H54 (cell line): ENCODE results near the gene GDA.
A peak's percentile ranks its signal among the peaks of the same experiment; 100 is the strongest.
"Not testable (repeated sequence)": the region's sequence is repeated elsewhere in the genome, so short reads cannot be mapped to it uniquely, and the experiment has no call there.

Experiments
- DNase-seq: peaks from one replicate; pipeline ENCODE4 v3.0.0; 2011; ENCODE audit warnings: low spot score, mixed read lengths; ENCODE audit not compliant: insufficient read length
- FAIRE-seq: peaks from 3 replicates; lab custom pipeline; 2011; peaks lifted over from hg19 to GRCh38; lab: Jason Lieb, UNC
- POLR2A ChIP-seq: IDR thresholded peaks from 2 replicates; pipeline ENCODE4 v1.6.1; 2011; ENCODE audit warnings: low read depth, mild to moderate bottlenecking, low read length

Gene GDA

GRCh38 chr9:72257814-72258213 lies 108.6 kb downstream of the GDA start:
- DNase-seq: no peak
- no peak for TF ChIP-seq POLR2A
- no peak for FAIRE-seq

GRCh38 chr9:72262063-72262462 lies 112.8 kb downstream of the GDA start:
- no peak for TF ChIP-seq POLR2A
- FAIRE-seq: no peak
- no peak for DNase-seq

DNA sequence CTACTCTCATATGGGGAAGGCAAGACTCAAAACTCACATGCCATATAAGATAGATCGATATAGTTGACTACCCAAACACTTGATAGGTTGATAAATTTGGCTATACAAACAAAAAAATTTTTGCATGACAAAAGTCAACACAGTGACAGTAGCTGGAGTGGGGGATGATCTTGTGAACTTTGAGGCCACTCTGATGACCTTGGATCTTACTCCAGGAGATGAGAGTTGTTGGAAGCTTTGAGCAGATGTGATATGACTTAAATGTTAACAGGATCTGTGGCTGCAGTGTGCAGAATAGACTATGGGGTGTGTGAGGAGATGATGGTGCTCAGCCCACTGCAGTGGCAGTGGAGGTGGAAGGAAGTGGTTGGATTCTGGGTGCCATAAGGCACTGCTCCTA lies 114.3 kb downstream of the GDA start:
- DNase-seq: no peak
- TF ChIP-seq POLR2A: no peak
- no peak for FAIRE-seq

DNA sequence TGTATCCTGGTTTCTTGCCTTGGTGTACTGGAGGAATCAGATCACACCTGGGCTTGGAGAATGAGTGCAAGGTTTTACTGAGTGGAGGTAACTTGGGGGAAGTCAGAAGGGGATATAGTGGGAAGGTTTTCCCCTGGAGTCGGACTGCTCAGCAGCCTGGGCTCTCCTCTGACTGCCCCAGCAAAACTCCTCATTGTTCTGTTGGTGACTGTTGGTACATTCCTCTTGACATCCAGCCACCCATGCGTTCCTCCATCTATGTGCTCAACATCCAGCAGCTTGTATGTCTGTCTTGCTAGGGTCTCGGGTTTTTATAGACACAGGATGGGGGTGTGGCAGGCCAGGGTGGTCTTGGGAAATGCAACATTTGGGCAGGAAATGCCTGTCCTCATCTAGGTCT lies 119.7 kb downstream of the GDA start:
- DNase-seq (no peak), FAIRE-seq (no peak)

GRCh38 chr9:72270359-72270758 lies 121.1 kb downstream of the GDA start:
- not testable (repeated sequence) for FAIRE-seq

More for the DNA sequence above, 119.7 kb downstream of the GDA start:
- no peak for TF ChIP-seq POLR2A

DNA sequence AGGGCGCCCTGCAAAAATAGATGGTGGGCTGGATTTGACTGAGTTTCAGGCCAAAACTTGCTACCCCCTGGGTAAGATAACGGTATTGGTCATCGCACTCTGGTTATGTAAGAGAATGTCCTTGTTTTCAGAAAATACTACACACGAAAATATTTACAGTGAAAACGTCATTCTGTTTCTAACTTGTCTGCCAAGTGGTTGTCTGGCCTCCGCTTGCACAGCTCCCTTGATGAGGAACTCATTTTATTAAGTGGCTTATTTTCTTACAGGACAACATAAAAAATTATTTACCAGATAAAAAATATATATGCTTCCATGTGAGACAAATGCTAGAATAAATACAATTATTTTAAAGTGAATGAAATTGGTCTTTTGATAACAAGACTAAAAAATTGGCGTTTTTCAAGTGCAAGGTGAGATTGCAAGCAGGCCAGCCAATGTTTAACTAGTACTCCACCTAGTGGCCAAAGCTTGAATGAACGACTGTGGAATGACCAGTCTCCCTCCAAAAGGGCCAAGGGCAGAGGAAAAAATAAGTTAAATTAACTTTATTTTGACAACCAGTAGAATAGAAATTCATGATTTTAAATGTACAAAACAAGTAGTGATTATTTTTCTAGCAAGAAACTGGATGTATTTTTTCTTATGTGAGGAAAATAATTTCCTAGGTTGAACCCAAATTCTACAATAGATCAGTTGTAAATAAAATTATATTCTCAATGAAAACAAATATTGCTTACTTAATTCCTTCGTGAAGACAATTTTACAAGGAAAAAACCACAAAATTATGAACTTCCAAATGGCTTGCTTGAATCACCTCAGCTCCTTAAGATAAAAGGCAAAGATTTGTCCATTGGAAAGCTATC lies 122.6 kb downstream of the GDA start:
- TF ChIP-seq POLR2A: no peak
- peak; percentile 65 for DNase-seq
- FAIRE-seq: peak; percentile 64

More at GRCh38 chr9:72270359-72270758, 121.1 kb downstream of the GDA start:
- not testable (repeated sequence) for DNase-seq

DNA sequence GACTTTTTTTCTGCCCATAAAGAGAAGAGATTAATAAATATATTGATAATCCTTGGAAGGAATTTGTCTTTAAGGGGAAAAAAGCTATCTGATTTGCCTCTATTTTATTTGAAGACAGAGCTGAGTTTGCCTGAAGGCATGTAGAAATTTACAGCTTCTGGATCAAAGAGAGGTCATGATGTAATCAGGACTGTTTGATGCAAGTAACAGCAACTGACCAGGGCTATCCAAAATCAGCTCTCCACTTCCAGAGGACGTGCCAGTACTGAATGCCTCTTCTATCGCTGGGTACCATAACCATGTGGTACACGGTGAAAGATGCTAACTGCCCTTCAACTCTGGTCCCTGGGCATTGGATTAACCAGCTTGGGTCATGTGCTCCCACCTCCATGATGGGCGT lies 125.2 kb downstream of the GDA start:
- FAIRE-seq (no peak), DNase-seq (no peak)
- no peak for TF ChIP-seq POLR2A

DNA sequence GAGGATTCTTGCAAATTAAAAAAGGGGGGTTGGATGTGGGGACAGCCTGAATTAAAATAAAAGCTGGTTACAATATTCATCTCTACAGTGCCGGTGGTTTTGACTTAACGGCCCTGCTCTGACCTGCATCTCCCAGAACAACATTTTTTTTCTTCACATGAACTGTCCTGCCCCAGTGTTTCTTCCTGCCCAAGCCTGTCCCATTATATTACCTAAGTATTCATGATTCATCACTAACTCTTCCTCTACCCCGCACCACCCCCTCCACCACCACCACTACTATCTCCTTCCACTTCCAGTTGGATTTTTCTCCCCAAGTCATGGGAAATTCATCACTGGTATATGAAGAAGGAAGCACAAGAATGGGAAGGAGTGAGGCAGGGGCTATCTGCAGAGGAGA lies 125.7 kb downstream of the GDA start:
- no peak for TF ChIP-seq POLR2A
- DNase-seq: no peak
- no peak for FAIRE-seq

- FAIRE-seq (no peak), DNase-seq (no peak)
- TF ChIP-seq POLR2A: no peak
These were observed 127.2 kb downstream of the GDA start for GRCh38 chr9:72276429-72276828.

DNA sequence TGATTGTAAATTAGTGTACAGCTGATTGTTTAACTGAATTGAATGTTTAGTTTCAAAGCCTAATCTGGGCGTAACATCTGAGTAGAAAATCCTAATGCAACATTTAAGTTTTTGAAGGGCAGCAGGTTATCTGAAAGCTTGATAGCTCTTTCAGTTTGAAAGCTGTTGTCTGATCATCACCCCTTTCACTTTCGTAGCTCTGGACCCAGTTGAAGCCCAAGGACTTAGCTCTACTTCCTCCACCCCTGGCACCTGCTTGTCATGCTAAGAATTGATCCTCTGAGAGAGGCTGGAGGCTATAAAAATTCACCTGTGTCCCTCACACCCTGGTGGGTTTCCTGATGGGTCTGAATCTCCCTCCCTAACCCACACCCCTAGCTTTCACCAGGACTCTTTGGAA lies 129.7 kb downstream of the GDA start:
- TF ChIP-seq POLR2A: no peak
- FAIRE-seq (no peak), DNase-seq (no peak)

DNA sequence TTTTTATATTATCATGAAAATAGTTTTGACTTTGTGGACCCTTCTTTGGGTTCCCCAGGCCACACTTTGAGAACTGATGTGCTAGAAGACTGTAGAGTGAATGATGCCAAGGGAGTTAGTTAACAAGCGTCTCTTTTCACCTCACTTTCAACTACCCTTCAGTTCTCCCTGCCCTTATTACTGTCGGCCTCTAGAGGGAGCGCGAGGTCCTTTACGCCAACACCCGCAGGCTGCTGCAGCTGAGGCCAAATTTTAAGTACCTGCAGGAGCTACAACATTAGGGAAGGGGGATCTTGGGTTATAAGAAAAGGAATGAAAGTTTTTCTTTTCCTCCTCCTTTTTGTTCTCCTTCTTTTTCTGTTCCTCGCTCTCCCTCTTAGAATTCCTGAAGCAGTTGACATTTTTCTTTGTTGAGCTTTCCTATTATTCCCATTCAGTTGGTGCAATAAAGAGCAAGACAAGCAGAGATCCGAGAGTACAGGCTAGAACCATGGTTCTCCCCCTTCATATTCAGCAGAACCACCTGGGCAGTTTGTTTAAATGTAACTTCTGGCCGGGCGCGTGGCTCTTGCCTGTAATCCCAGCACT lies 131.8 kb downstream of the GDA start:
- peak; percentile 86 for FAIRE-seq
- peak; percentile 68 for DNase-seq

DNA sequence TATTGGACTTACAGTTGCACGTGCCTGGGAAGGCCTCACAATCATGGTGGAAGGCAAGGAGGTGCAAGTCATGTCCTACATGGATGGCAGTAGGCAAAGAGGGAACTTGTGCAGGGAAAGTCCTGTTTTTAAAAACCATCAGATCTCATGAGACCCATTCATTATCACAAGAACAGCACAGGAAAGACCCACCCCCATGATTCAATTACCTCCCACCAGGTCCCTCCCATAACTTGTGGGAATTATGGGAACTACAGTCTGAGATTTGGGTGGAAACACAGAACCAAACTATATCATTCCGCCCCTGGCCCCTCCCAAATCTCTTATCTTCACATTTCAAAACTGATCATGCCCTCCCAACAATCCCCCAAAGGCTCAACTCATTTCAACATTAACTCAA lies 140.2 kb downstream of the GDA start:
- DNase-seq: no peak
- TF ChIP-seq POLR2A: no peak
- FAIRE-seq: no peak

More for the DNA sequence above, 131.8 kb downstream of the GDA start:
- no peak for TF ChIP-seq POLR2A

DNA sequence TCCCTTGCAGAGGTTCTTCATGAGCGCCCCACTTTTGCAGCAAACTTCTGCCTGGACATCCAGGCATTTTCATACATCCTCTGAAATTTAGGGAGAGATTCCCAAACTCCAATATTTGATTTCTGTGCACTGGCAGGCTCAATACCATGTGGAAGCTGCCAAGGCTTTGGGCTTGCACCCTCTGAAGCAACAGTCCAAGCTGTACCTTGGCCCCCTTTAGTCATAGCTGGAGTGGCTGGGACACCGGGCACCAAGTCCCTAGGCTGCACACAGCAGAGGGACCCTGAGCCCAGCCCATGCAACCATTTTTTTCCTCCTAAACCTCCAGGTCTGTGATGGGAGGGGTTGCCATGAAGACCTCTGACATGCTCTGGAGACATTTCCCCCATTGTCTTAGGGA lies 141.1 kb downstream of the GDA start:
- no peak for TF ChIP-seq POLR2A
- DNase-seq (no peak), FAIRE-seq (no peak)

DNA sequence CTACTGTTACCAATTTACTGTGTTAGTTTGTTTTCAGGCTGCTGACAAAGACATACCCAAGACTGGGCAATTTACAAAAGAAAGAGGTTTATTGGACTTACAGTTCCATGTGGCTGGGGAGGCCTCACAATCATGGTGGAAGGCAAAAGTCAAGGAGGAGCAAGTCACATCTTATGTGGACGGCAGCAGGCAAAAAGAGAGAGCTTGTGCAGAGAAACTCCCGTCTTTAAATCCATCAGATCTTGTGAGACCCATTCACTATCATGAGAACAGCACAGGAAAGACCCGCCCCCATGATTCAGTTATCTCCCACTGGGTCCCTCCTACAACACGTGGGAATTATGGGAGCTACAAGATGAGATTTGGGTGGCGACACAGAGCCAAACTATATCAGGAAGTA lies 142.3 kb downstream of the GDA start:
- DNase-seq, FAIRE-seq: not testable (repeated sequence)

DNA sequence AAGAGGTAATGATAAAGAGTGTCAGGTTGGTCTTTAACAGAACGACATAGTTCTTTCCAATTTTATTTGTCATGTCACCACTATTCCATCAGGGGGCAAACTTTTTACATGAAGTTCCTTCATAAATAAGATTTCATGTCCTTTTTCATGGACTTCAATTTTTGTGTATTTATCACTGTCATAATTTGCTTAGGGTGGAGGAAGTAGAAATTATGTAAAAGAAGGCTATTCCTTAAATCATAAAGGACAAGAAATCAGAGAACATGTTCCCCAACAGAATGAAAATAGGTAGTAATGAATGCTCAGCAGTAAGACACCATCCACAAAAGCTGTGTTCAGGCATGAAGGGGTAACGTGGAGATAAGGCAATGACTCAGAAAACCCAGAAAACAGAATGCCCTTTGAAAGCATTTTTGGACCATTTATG lies 143.0 kb downstream of the GDA start:
- peak; percentile 38 for DNase-seq
- no peak for FAIRE-seq
- no peak for TF ChIP-seq POLR2A
